MM.1S (cell line): ENCODE results near the gene ANLN.

ENCODE experiments used
- DNase-seq: peaks from one replicate; pipeline ENCODE4 v3.0.0-alpha.2; 2015
- H2AFZ ChIP-seq: fragments of 300-600 bp; sonication (generic); 2 replicates; pipeline ENCODE4 v1.6.0; 2016; ENCODE audit warnings: antibody characterized with exemption, low read length
- H3F3A ChIP-seq: fragments of 300-600 bp; sonication (generic); 2 replicates; pipeline ENCODE4 v1.6.1; 2016; ENCODE audit warnings: mild to moderate bottlenecking, antibody characterized with exemption, low read length, moderate library complexity, mixed read lengths; ENCODE audit not compliant: insufficient read depth
- H3K27ac ChIP-seq: fragments of 300-600 bp; sonication (generic); 2 replicates; pipeline ENCODE4 v1.5.1; 2016; ENCODE audit warnings: mild to moderate bottlenecking, low read length
- H3K27me3 ChIP-seq: fragments of 300-600 bp; sonication (generic); replicated peaks from 2 replicates; pipeline ENCODE4 v1.6.0; 2016; ENCODE audit warnings: low read length; ENCODE audit not compliant: insufficient read depth
- H3K36me3 ChIP-seq: fragments of 300-600 bp; sonication (generic); replicated peaks from 2 replicates; pipeline ENCODE4 v1.6.1; 2016; ENCODE audit warnings: mild to moderate bottlenecking, low read length, mixed read lengths; ENCODE audit not compliant: insufficient read depth
- H3K4me1 ChIP-seq: fragments of 300-600 bp; sonication (generic); 2 replicates; pipeline ENCODE4 v1.6.1; 2016; ENCODE audit warnings: low read length, mixed read lengths
- H3K4me2 ChIP-seq: fragments of 300-600 bp; sonication (generic); 2 replicates; pipeline ENCODE4 v1.6.0; 2016; ENCODE audit warnings: low read depth, low read length
- H3K4me3 ChIP-seq: fragments of 300-600 bp; sonication (generic); 2 replicates; pipeline ENCODE4 v1.5.1; 2016; ENCODE audit warnings: low read length, mixed read lengths
- H3K79me2 ChIP-seq: fragments of 300-600 bp; sonication (generic); 2 replicates; pipeline ENCODE4 v1.6.1; 2016; ENCODE audit warnings: mixed run types, low read length, mixed read lengths
- H3K9ac ChIP-seq: fragments of 300-600 bp; sonication (generic); 2 replicates; pipeline ENCODE4 v1.6.1; 2016; ENCODE audit warnings: low read length, mixed read lengths
- H3K9me2 ChIP-seq: fragments of 300-600 bp; sonication (generic); replicated peaks from 2 replicates; pipeline ENCODE4 v1.6.1; 2016; ENCODE audit warnings: mild to moderate bottlenecking, low read length, mixed read lengths; ENCODE audit not compliant: insufficient read depth
- H3K9me3 ChIP-seq: fragments of 300-600 bp; sonication (generic); replicated peaks from 2 replicates; pipeline ENCODE4 v1.6.1; 2016; ENCODE audit warnings: mild to moderate bottlenecking, low read length, mixed read lengths; ENCODE audit not compliant: insufficient read depth
- H4K20me1 ChIP-seq: fragments of 300-600 bp; sonication (generic); 2 replicates; pipeline ENCODE4 v1.6.1; 2016; ENCODE audit warnings: mild to moderate bottlenecking, low read length, moderate library complexity, mixed read lengths; ENCODE audit not compliant: insufficient read depth
- CTCF ChIP-seq: fragments of 300-600 bp; sonication (generic); IDR thresholded peaks from 2 replicates; pipeline ENCODE4 v1.5.1; 2016; ENCODE audit warnings: antibody characterized with exemption, low read length, mixed read lengths
- EZH2 ChIP-seq: fragments of 300-600 bp; sonication (generic); optimal IDR thresholded peaks from 2 replicates; pipeline ENCODE3; 2017; ENCODE audit warnings: low read depth, mild to moderate bottlenecking, antibody characterized with exemption, low read length, mixed read lengths
- EZH2phosphoT487 ChIP-seq: fragments of 300-600 bp; sonication (generic); IDR thresholded peaks from 2 replicates; pipeline ENCODE4 v1.6.1; 2018; ENCODE audit warnings: antibody characterized with exemption, low read length

Gene ANLN

DNA sequence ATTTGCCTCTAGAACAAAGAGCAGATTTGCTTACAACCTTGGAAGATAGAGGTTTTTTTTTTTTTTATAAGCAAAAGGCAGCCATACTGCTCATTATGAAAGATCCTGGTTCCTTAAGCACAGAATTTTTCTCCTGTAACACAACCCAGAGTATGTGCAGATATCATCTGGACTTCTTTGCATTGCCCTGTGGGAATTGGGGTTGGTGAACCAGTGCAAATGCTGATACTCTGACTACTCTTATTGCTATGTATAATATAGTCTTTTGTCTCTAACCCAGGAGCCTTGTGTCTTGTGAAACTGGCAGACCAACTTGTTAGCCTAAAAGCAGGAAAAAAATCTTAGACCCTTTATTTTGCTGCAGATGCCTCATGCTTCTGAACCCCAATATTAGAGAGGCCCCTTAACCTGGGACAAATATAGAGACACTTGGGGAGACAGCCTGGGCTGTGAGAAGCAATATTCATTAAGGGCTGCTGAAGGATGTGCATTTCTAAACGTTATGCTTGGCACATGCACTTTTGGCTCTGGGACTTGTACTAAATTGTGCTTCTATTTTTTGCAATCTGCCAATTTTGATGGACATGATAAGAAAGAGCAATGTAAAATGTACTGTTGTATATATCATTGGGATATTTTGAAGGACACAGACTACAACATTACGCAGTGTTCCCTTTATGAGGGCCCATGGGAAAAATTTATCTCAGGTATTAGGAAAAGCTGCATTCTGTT, 78.9 kb downstream of the ANLN start:
- no peak overlapping the region for H3K27ac ChIP-seq
- H4K20me1 ChIP-seq: no peaks in the 10 kb centered on the region
- no peak overlapping the region for H3K9ac ChIP-seq
- DNase-seq: no peak
- no peaks in the 10 kb centered on the region for H3K9me3 ChIP-seq
- TF ChIP-seq EZH2 (no peak), CTCF (no peak), EZH2phosphoT487 (no peak)
- H3K4me3 ChIP-seq: no peak overlapping the region
- no peaks in the 10 kb centered on the region for H3K4me1 ChIP-seq
- no peak overlapping the region for H3K4me2 ChIP-seq
- H3K9me2 ChIP-seq: no peaks in the 10 kb centered on the region
- H3K36me3 ChIP-seq: no peaks in the 10 kb centered on the region
- no peak overlapping the region for H2AFZ ChIP-seq
- H3K79me2 ChIP-seq: no peaks in the 10 kb centered on the region
- no peaks in the 10 kb centered on the region for H3F3A ChIP-seq
- H3K27me3 ChIP-seq: no peaks in the 10 kb centered on the region

GRCh38 chr7:36469236-36469635, 79.6 kb downstream of the ANLN start:
- Histone ChIP-seq H3F3A (no peaks in the 10 kb centered on the region), H3K27me3 (no peaks in the 10 kb centered on the region), H3K9ac (no peak overlapping the region), H3K36me3 (no peaks in the 10 kb centered on the region), H3K79me2 (no peaks in the 10 kb centered on the region), H3K4me3 (no peak overlapping the region), H3K4me1 (no peaks in the 10 kb centered on the region), H3K9me2 (no peaks in the 10 kb centered on the region), H4K20me1 (no peaks in the 10 kb centered on the region), H2AFZ (no peak overlapping the region), H3K27ac (no peak overlapping the region), H3K9me3 (no peaks in the 10 kb centered on the region), H3K4me2 (no peak overlapping the region)
- no peak for TF ChIP-seq EZH2phosphoT487
- no peak for TF ChIP-seq EZH2
- TF ChIP-seq CTCF: no peak
- no peak for DNase-seq

- H3K36me3 ChIP-seq: no peaks in the 10 kb centered on the region
- H3K4me3 ChIP-seq: no peak overlapping the region
- H3K9me3 ChIP-seq: no peaks in the 10 kb centered on the region
- H2AFZ ChIP-seq: no peak overlapping the region
- H3F3A ChIP-seq: no peaks in the 10 kb centered on the region
- H4K20me1 ChIP-seq: no peaks in the 10 kb centered on the region
- DNase-seq: no peak
- no peaks in the 10 kb centered on the region for H3K79me2 ChIP-seq
- H3K9me2 ChIP-seq: no peaks in the 10 kb centered on the region
- H3K27ac ChIP-seq: no peak overlapping the region
- no peak overlapping the region for H3K9ac ChIP-seq
- TF ChIP-seq EZH2phosphoT487: no peak
- no peak for TF ChIP-seq EZH2
- no peak for TF ChIP-seq CTCF
- H3K27me3 ChIP-seq: no peaks in the 10 kb centered on the region
- no peaks in the 10 kb centered on the region for H3K4me1 ChIP-seq
- no peak overlapping the region for H3K4me2 ChIP-seq
These were observed 82.6 kb downstream of the ANLN start for GRCh38 chr7:36472141-36472729.
